Measurements from ENCODE around the gene CHCHD1. TPM values are rescaled to one million over a fixed set of nuclear protein-coding genes. Genes with fewer than 3 reads are reported as not detected.

CHCHD1 gene
- total and polyA plus RNA-seq, 2 experiments from 2014 or later, result 40.6 to 187 TPM

DNA sequence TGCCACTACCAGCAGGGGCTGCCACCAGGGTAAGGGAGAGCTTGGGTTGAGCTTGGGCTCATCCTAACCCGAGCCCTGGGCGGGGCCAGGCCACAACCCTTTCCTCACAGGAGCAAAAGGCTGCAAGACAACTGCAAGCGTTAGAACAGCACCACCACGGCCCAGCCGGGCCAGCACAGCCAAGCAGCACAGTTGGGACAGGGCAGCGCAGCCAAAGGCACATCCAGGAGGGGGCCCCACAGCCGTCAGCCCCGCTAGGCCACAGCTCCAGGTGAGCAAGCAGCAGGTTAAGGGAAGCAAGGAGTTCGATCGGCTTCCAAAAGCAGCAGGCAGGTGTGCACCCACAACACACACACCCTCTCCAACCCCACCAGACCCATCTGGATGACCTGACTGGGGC lies 36.6 kb downstream of the CHCHD1 start:
- no peaks in the 10 kb centered on the region for H3K27me3 ChIP-seq (ENCODE audit: insufficient read depth)
- 0 out of 2 replicates have a peak, but pooled peaks cover 5% of the 10 kb centered on the region for H3F3A ChIP-seq (replicated peaks; ENCODE audit: low read depth)
- H3K4me1 ChIP-seq (ENCODE audit: insufficient read depth), result no peaks in the 10 kb centered on the region
- H3K4me1 Mint-ChIP-seq, result peaks cover 6% of the 10 kb centered on the region
- DNase-seq (ENCODE audit: low spot score) (peak; percentile 37), ATAC-seq (peak; percentile 73)
- H4K20me1 ChIP-seq (replicated peaks; ENCODE audit: insufficient read depth), result peaks cover 16% of the 10 kb centered on the region
- no peaks in the 10 kb centered on the region for H3K9me3 Mint-ChIP-seq
- H3K27ac Mint-ChIP-seq, result no peak overlapping the region
- H3K4me3 Mint-ChIP-seq, result no peak overlapping the region
- no peak for TF ChIP-seq ZNF331 (CRISPR knock-in tag; IDR thresholded peaks at IDR 0.05; ENCODE audit: low read depth)
- TF ChIP-seq, protein P1, sequence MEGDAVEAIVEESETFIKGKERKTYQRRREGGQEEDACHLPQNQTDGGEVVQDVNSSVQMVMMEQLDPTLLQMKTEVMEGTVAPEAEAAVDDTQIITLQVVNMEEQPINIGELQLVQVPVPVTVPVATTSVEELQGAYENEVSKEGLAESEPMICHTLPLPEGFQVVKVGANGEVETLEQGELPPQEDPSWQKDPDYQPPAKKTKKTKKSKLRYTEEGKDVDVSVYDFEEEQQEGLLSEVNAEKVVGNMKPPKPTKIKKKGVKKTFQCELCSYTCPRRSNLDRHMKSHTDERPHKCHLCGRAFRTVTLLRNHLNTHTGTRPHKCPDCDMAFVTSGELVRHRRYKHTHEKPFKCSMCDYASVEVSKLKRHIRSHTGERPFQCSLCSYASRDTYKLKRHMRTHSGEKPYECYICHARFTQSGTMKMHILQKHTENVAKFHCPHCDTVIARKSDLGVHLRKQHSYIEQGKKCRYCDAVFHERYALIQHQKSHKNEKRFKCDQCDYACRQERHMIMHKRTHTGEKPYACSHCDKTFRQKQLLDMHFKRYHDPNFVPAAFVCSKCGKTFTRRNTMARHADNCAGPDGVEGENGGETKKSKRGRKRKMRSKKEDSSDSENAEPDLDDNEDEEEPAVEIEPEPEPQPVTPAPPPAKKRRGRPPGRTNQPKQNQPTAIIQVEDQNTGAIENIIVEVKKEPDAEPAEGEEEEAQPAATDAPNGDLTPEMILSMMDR (conservative IDR thresholded peaks at IDR 0.05; ENCODE audit: low read depth in 2 of 2), result peak; percentile 25 to 35; a peak in 1 of 4 replicates
- no peak overlapping the region for H3K4me2 ChIP-seq
- H3K27me3 Mint-ChIP-seq (ENCODE audit: insufficient read depth, low read depth, poor library complexity), result peaks cover 10% of the 10 kb centered on the region
- peaks cover 25% of the 10 kb centered on the region for H3K36me3 Mint-ChIP-seq (ENCODE audit: low read depth)
- H3K36me3 ChIP-seq (ENCODE audit: insufficient read depth), result peaks cover 6% of the 10 kb centered on the region; the same call in 1 of the 2 replicates
- no peak overlapping the region for H3K27ac ChIP-seq (ENCODE audit: low read depth)
- H3K79me2 ChIP-seq (replicated peaks; ENCODE audit: insufficient read depth), result no peaks in the 10 kb centered on the region
- H2AFZ ChIP-seq, result no peak overlapping the region
- H3K4me3 ChIP-seq, result no peak overlapping the region
- no peaks in the 10 kb centered on the region for H3K9me2 ChIP-seq (ENCODE audit: insufficient read depth)

DNA sequence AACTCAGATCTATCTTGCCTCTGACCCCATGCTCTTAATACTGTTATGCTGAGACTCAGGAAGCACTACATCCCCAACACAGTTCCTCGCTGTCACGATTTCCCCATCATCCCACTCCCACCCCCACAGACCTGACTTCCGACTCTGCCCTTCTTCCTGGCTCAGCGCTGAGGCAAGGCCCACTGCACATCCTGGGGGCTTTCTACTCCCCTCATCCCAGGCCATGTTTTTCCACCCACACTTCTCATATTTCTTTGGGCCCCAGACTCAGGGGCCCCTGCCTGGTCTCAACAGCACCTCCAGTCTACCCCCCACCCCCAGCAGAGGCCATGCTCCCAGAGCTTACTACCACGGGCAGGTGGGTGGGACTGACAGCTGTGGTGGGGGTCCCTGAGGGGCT lies 37.2 kb downstream of the CHCHD1 start:
- Histone ChIP-seq H3K27me3 (ENCODE audit: insufficient read depth) (no peaks in the 10 kb centered on the region), H3K36me3 (ENCODE audit: insufficient read depth) (peaks cover 6% of the 10 kb centered on the region; the same call in 1 of the 2 replicates), H3K4me1 (ENCODE audit: insufficient read depth) (no peaks in the 10 kb centered on the region), H3K27ac (ENCODE audit: low read depth) (no peak overlapping the region), H3K4me2 (no peak overlapping the region), H3K4me3 (no peak overlapping the region), H4K20me1 (replicated peaks; ENCODE audit: insufficient read depth) (peaks cover 16% of the 10 kb centered on the region), H3K79me2 (replicated peaks; ENCODE audit: insufficient read depth) (no peaks in the 10 kb centered on the region), H3K9me2 (ENCODE audit: insufficient read depth) (no peaks in the 10 kb centered on the region), H2AFZ (no peak overlapping the region), H3F3A (replicated peaks; ENCODE audit: low read depth) (0 out of 2 replicates have a peak, but pooled peaks cover 5% of the 10 kb centered on the region)
- ATAC-seq (no peak), DNase-seq (ENCODE audit: low spot score) (no peak)
- no peak overlapping the region for H3K4me3 Mint-ChIP-seq
- peaks cover 9% of the 10 kb centered on the region for H3K27me3 Mint-ChIP-seq (ENCODE audit: insufficient read depth, low read depth, poor library complexity)
- no peak overlapping the region for H3K27ac Mint-ChIP-seq
- no peaks in the 10 kb centered on the region for H3K9me3 Mint-ChIP-seq
- H3K4me1 Mint-ChIP-seq, result peaks cover 6% of the 10 kb centered on the region
- peaks cover 27% of the 10 kb centered on the region for H3K36me3 Mint-ChIP-seq (ENCODE audit: low read depth)
- TF ChIP-seq, protein P1 (conservative IDR thresholded peaks at IDR 0.05; ENCODE audit: low read depth in 2 of 2), result no peak
- TF ChIP-seq ZNF331 (CRISPR knock-in tag; IDR thresholded peaks at IDR 0.05; ENCODE audit: low read depth) (no peak), EZH2phosphoT487 (IDR thresholded peaks at IDR 0.05; ENCODE audit: unreplicated experiment) (no peak), NANOG (IDR thresholded peaks at IDR 0.05; ENCODE audit: borderline replicate concordance) (no peak), ZNF114 (CRISPR knock-in tag; IDR thresholded peaks at IDR 0.05) (no peak), EZH2 (IDR thresholded peaks at IDR 0.05; ENCODE audit: low read depth, unreplicated experiment) (no peak)
- TF ChIP-seq, protein P2, sequence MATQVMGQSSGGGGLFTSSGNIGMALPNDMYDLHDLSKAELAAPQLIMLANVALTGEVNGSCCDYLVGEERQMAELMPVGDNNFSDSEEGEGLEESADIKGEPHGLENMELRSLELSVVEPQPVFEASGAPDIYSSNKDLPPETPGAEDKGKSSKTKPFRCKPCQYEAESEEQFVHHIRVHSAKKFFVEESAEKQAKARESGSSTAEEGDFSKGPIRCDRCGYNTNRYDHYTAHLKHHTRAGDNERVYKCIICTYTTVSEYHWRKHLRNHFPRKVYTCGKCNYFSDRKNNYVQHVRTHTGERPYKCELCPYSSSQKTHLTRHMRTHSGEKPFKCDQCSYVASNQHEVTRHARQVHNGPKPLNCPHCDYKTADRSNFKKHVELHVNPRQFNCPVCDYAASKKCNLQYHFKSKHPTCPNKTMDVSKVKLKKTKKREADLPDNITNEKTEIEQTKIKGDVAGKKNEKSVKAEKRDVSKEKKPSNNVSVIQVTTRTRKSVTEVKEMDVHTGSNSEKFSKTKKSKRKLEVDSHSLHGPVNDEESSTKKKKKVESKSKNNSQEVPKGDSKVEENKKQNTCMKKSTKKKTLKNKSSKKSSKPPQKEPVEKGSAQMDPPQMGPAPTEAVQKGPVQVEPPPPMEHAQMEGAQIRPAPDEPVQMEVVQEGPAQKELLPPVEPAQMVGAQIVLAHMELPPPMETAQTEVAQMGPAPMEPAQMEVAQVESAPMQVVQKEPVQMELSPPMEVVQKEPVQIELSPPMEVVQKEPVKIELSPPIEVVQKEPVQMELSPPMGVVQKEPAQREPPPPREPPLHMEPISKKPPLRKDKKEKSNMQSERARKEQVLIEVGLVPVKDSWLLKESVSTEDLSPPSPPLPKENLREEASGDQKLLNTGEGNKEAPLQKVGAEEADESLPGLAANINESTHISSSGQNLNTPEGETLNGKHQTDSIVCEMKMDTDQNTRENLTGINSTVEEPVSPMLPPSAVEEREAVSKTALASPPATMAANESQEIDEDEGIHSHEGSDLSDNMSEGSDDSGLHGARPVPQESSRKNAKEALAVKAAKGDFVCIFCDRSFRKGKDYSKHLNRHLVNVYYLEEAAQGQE (IDR thresholded peaks at IDR 0.05; ENCODE audit: unreplicated experiment), result no peak
